PC-9 (cell line): ENCODE measurements around the gene PPP1R7. TPM values are rescaled to one million over a fixed set of nuclear protein-coding genes. Genes with fewer than 3 reads are reported as not detected.

Experiments used
- BruUV-seq: library from RNA; stranded (reverse); fragments of 400-500 nt; replicated peaks from 2 replicates; lab custom pipeline; 2021; lab: Mats Ljungman, UMichigan
- CTCF ChIA-PET: fragments of 300-600 bp; sonication (Branson Sonifier 250); formaldehyde crosslinking; loops from one replicate; lab custom pipeline; 2022; ENCODE audit warnings: antibody characterized with exemption; lab: Charles Lee
- POLR2A ChIA-PET: fragments of 300-600 bp; sonication (Branson Sonifier 250); formaldehyde crosslinking; loops from one replicate; lab custom pipeline; 2022; ENCODE audit warnings: antibody characterized with exemption; ENCODE audit not compliant: unreplicated experiment; lab: Charles Lee
- DNase-seq, 2 experiments: peaks; one replicate each; pipeline versions ENCODE4 v3.0.0 to v3.0.0-alpha.2; 2015 to 2022; ENCODE audit warnings: mixed read lengths in 1 of 2
- H2AFZ ChIP-seq: fragments of 200-600 bp; sonication (generic); 2 replicates; pipeline ENCODE4 v1.8.1; 2017; ENCODE audit warnings: antibody characterized with exemption
- H3F3A ChIP-seq: fragments of 200-600 bp; sonication (generic); 2 replicates; pipeline ENCODE4 v1.8.1; 2017; ENCODE audit warnings: antibody characterized with exemption, mild to moderate bottlenecking, low read depth; ENCODE audit not compliant: insufficient read depth
- H3K27ac ChIP-seq: fragments of 200-600 bp; sonication (generic); 2 replicates; pipeline ENCODE4 v1.6.1; 2016; ENCODE audit warnings: mixed run types
- H3K27me3 ChIP-seq: fragments of 200-600 bp; sonication (generic); 2 replicates; pipeline ENCODE4 v1.6.1; 2016; ENCODE audit warnings: low read depth, mixed run types; ENCODE audit not compliant: insufficient read depth
- H3K36me3 ChIP-seq: fragments of 200-600 bp; sonication (generic); 2 replicates; pipeline ENCODE4 v1.6.1; 2016; ENCODE audit warnings: low read depth, mixed run types
- H3K4me1 ChIP-seq: fragments of 200-600 bp; sonication (generic); replicated peaks from 2 replicates; pipeline ENCODE4 v1.6.1; 2016; ENCODE audit warnings: mixed run types; ENCODE audit not compliant: insufficient read depth
- H3K4me2 ChIP-seq: fragments of 200-600 bp; sonication (generic); 2 replicates; pipeline ENCODE4 v1.6.1; 2017; ENCODE audit warnings: mixed run types
- H3K4me3 ChIP-seq: fragments of 200-600 bp; sonication (generic); 2 replicates; pipeline ENCODE4 v1.6.1; 2016; ENCODE audit warnings: mixed run types
- H3K79me2 ChIP-seq: fragments of 200-600 bp; sonication (generic); 2 replicates; pipeline ENCODE4 v1.6.1; 2017; ENCODE audit warnings: low read depth, mixed run types
- H3K9me2 ChIP-seq: fragments of 200-600 bp; sonication (generic); 2 replicates; pipeline ENCODE4 v1.8.1; 2017; ENCODE audit warnings: mild to moderate bottlenecking; ENCODE audit not compliant: insufficient read depth
- H3K9me3 ChIP-seq: fragments of 200-600 bp; sonication (generic); 2 replicates; pipeline ENCODE4 v1.8.1; 2016; ENCODE audit warnings: low read depth; ENCODE audit not compliant: insufficient read depth
- H4K20me1 ChIP-seq: fragments of 200-600 bp; sonication (generic); 2 replicates; pipeline ENCODE4 v1.8.1; 2017; ENCODE audit not compliant: insufficient read depth
- CTCF ChIP-seq: fragments of 200-600 bp; sonication (generic); conservative IDR thresholded peaks from 2 replicates; pipeline ENCODE4 v1.6.1; 2017; ENCODE audit warnings: mixed run types, antibody characterized with exemption, mild to moderate bottlenecking, moderate library complexity
- EZH2 ChIP-seq: fragments of 200-600 bp; sonication (generic); IDR thresholded peaks from 2 replicates; pipeline ENCODE4 v1.8.0; 2017; ENCODE audit warnings: antibody characterized with exemption, low read depth
- intact Hi-C: fragments of 100-400 bp; cut with micrococcal nuclease; formaldehyde crosslinking; loops from one replicate; pipeline ENCODE4 v1.10.0; 2022; ENCODE audit not compliant: unreplicated experiment
- total RNA-seq: library from RNA; stranded (reverse); gene quantifications from 2 replicates; pipeline ENCODE4 v1.2.3, GENCODE V29; 2021

The PPP1R7 gene
- total RNA-seq, 1 experiment from 2014 or later = 113 TPM

DNA sequence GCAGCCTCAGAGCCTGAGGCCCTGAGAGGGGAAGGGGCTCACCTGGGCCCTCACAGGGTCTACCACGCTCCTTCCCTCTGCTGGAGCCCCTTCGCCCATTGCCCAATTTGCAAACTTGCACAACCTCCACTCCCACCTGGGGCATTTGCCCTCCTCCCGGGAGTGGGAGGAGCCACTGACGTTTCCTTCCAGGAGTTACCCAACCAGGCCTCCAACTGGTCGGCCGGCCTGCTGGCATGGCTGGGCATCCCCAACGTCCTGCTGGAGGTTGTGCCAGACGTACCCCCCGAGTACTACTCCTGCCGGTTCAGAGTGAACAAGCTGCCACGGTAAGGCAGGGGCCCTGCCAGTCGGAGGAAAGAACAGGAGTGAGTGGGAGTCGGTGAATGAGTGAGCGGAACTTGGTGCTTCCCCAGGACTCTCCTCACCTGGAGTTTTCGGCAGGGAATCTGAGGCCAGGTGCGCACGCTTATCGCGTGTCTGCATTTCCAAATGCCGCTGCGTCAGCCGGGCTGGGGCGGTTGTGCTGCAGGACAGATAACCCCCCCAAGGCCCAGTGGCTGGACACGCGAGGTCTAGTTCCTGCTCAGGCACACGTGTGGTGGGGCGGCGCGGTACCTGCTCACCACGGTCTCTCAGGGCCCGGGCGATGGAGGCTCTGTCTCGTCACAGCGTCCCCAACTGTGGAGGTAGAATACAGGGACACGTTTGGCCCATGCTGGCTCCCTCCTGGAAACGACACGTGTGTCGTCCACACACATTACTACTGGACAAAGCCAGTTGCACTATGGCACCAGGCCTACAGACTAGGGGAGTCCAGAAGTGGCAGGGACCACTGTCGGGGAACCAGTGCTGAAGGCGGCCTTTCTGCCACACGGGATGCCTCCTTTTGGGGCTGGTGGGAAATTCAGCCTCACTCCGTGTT is 49.9 kb downstream of the PPP1R7 start:
- ChIA-PET CTCF (no interaction called here), POLR2A (no interaction called here)
- TF ChIP-seq CTCF = no peak
- no peak for TF ChIP-seq EZH2
- Histone ChIP-seq H3K36me3 (no peaks in the 10 kb centered on the region), H3F3A (no peaks in the 10 kb centered on the region), H3K4me1 (no peaks in the 10 kb centered on the region), H3K27ac (no peak overlapping the region), H2AFZ (no peak overlapping the region), H3K27me3 (0 out of 2 replicates have a peak, but pooled peaks cover 12% of the 10 kb centered on the region), H3K9me3 (no peaks in the 10 kb centered on the region), H4K20me1 (no peaks in the 10 kb centered on the region), H3K79me2 (no peaks in the 10 kb centered on the region), H3K4me3 (no peak overlapping the region), H3K4me2 (no peak overlapping the region), H3K9me2 (no peaks in the 10 kb centered on the region)
- BruUV-seq = no TSS peak
- intact Hi-C loops = no loop called here
- no peak for DNase-seq

DNA sequence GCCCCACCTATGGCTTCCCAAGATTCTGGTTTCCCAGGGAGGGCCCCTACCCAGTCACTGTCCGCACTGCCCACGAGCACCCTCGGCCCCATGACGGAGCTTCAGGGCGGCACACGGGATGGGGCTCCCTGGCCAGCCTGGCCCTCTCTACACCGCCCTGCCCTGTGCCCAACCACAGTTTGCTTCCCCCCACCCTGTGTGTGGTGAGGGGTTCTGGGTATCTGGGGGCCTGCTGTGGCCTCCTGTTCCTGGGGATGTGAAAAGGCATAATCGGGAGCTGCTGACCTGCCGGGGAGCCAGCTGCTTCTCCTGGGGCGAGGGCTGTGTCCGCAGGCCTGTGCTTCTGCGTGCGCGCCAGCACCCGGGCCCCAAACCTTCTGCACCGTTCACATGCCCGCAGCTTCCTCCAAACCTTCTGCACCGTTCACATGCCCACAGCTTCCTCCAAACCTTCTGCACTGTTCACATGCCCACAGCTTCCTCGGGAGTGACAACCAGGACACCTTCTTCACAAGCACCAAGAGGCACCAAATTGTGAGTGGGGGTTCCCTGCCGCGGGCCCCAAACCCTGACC is 50.6 kb downstream of the PPP1R7 start:
- Histone ChIP-seq H3K36me3 (no peaks in the 10 kb centered on the region), H3K4me2 (no peak overlapping the region), H2AFZ (no peak overlapping the region), H4K20me1 (no peaks in the 10 kb centered on the region), H3K4me3 (no peak overlapping the region), H3F3A (no peaks in the 10 kb centered on the region), H3K9me2 (no peaks in the 10 kb centered on the region), H3K4me1 (no peaks in the 10 kb centered on the region), H3K9me3 (no peaks in the 10 kb centered on the region), H3K79me2 (no peaks in the 10 kb centered on the region), H3K27ac (no peak overlapping the region), H3K27me3 (0 out of 2 replicates have a peak, but pooled peaks cover 5% of the 10 kb centered on the region)
- TF ChIP-seq CTCF = no peak
- no peak for TF ChIP-seq EZH2
- BruUV-seq = no TSS peak
- no peak for DNase-seq
- intact Hi-C loops = no loop called here
- ChIA-PET POLR2A (interaction anchor here (0.6 to 0.7 kb wide), 2 partner anchors 22 to 396 kb away, joined by 3 read pairs; no protein-coding TSS in a partner anchor), CTCF (no interaction called here)

DNA sequence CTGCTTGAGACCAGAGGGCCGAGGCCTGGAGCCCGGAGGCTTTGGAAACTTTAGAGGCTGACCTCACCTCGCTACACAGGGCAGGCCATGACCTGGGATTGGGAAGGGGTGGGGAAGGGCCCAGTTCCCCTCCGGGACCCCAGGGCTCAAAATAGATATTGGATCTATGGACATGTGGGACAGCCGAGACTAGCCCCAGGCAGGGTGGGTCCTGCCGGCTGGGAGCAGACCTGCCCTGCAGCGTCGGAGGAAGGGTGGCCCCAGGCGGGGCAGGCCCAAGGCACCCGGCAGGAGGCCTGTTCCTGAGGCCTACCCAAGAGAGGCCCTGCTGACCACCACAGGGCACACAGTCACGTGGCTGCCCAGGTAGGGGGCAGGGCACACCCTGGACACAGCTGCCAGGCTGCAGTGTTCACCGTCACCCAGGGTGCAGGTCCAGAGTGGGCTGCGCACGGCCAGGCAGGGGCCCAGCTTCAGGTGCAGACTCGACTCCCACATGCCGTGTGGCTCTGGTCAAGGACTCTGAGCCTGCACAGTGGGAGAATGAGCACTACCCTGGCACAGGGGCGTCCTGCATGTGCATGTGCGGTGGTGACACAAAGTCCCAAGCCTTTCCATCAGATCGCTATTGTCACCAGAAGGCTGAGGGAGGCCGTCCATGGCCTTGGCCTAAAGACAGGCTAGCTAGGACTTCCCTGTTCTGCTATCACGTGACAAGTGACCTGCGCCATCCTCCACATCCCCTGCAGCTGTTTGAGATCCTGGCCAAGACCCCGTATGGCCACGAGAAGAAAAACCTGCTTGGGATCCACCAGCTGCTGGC is 51.4 kb downstream of the PPP1R7 start:
- no peak overlapping the region for H3K27ac ChIP-seq
- no peaks in the 10 kb centered on the region for H3K4me1 ChIP-seq
- H4K20me1 ChIP-seq = no peaks in the 10 kb centered on the region
- H2AFZ ChIP-seq = no peak overlapping the region
- no peak for DNase-seq
- no peaks in the 10 kb centered on the region for H3K79me2 ChIP-seq
- no peaks in the 10 kb centered on the region for H3K36me3 ChIP-seq
- intact Hi-C loops = no loop called here
- H3K9me3 ChIP-seq = no peaks in the 10 kb centered on the region
- no peaks in the 10 kb centered on the region for H3K9me2 ChIP-seq
- ChIA-PET POLR2A (interaction anchor here (0.6 to 0.7 kb wide), 2 partner anchors 21 to 397 kb away, joined by 3 read pairs; no protein-coding TSS in a partner anchor), CTCF (no interaction called here)
- TF ChIP-seq EZH2 (no peak), CTCF (no peak)
- BruUV-seq = no TSS peak
- no peak overlapping the region for H3K4me2 ChIP-seq
- H3K4me3 ChIP-seq = no peak overlapping the region
- H3F3A ChIP-seq = no peaks in the 10 kb centered on the region
- 0 out of 2 replicates have a peak, but pooled peaks cover 2% of the 10 kb centered on the region for H3K27me3 ChIP-seq
